ENCODE results near the gene RIMBP3C.
"Not testable (repeated sequence)": the region's sequence is repeated elsewhere in the genome, so short reads cannot be mapped to it uniquely, and the experiment has no call there.

RIMBP3C gene

DNA sequence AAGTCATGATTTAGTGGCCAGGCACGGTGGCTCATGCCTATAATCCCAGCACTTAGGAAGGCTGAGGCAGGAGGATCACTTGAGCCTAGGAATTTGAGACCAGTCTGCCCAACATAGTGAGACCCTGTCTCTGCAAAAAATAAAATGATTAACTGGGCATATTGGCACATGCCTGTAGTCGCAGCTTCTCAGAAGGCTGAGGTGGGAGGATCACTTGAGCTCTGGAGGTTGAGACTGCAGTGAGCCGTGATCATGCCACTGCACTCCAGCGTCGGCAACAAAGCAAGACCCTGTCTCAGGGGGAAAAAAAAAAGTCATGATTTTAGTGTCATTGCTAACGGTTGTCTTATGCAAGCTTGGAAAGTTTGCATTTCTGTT, 28.2 kb upstream of the RIMBP3C start:
- TF ChIP-seq, protein P1, sequence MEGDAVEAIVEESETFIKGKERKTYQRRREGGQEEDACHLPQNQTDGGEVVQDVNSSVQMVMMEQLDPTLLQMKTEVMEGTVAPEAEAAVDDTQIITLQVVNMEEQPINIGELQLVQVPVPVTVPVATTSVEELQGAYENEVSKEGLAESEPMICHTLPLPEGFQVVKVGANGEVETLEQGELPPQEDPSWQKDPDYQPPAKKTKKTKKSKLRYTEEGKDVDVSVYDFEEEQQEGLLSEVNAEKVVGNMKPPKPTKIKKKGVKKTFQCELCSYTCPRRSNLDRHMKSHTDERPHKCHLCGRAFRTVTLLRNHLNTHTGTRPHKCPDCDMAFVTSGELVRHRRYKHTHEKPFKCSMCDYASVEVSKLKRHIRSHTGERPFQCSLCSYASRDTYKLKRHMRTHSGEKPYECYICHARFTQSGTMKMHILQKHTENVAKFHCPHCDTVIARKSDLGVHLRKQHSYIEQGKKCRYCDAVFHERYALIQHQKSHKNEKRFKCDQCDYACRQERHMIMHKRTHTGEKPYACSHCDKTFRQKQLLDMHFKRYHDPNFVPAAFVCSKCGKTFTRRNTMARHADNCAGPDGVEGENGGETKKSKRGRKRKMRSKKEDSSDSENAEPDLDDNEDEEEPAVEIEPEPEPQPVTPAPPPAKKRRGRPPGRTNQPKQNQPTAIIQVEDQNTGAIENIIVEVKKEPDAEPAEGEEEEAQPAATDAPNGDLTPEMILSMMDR (IDR thresholded peaks at IDR 0.05; ENCODE audit: insufficient read depth, missing control alignments) = no peak
- no peak for DNase-seq (ENCODE audit: insufficient read length, low spot score)
- FAIRE-seq = no peak

- FAIRE-seq = no peak
- TF ChIP-seq, protein P1 (IDR thresholded peaks at IDR 0.05; ENCODE audit: insufficient read depth, missing control alignments) = no peak
Measured at GRCh38 chr22:21573750-21574494, 22.7 kb upstream of the RIMBP3C start.

DNA sequence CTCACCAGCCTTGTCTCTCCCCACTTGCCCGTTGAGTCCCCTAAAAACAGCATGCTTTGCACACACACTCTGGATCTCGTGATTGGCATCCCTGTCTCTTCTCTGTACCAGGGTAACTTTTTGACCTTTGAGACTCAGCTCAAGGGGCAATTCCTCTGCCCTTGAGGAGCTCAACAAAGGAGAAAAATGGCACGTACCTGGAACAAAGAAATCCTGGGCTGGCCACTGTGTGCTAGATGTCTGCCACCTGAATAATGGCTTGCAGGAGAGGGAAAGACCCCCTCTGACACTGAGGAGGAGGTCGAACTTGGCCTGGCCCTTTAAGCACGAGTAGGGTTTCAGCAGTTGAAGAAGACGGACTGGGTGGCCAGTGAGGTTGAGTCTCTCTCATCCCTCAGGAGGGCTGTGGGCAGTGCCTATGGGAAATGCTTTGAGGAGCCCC, 22.1 kb upstream of the RIMBP3C start:
- no peak for FAIRE-seq
- DNase-seq (ENCODE audit: insufficient read length, low spot score) = no peak

More at GRCh38 chr22:21573750-21574494, 22.7 kb upstream of the RIMBP3C start:
- no peak for DNase-seq (ENCODE audit: insufficient read length, low spot score)

DNA sequence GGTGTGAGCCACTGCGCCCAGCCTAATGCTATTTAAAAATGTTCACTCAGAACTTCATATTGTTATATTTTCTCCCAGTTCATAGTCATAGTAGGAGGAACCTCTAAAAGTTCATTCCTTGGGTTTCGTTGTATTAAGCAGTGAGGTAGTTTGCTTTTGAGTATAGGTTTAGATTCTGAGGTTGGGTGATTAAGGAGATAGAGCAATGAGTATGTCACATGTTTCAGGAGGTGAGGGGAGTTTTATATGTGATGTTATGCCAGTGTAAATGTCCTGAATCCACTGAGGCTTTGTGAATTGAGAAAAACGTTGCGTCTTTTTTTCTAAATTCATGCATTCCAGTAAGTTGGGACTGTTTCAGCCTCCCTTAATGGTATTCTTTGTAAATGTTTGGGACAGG, 20.4 kb upstream of the RIMBP3C start:
- TF ChIP-seq, protein P1 (IDR thresholded peaks at IDR 0.05; ENCODE audit: insufficient read depth, missing control alignments) = no peak
- no peak for DNase-seq (ENCODE audit: insufficient read length, low spot score)
- no peak for FAIRE-seq

More for the DNA sequence above, 22.1 kb upstream of the RIMBP3C start:
- TF ChIP-seq, protein P1 (IDR thresholded peaks at IDR 0.05; ENCODE audit: insufficient read depth, missing control alignments) = no peak

- no peak for FAIRE-seq
- TF ChIP-seq, protein P1 (IDR thresholded peaks at IDR 0.05; ENCODE audit: insufficient read depth, missing control alignments) = no peak
- no peak for DNase-seq (ENCODE audit: insufficient read length, low spot score)
Measured at GRCh38 chr22:21570398-21570797, 19.1 kb upstream of the RIMBP3C start.

DNA sequence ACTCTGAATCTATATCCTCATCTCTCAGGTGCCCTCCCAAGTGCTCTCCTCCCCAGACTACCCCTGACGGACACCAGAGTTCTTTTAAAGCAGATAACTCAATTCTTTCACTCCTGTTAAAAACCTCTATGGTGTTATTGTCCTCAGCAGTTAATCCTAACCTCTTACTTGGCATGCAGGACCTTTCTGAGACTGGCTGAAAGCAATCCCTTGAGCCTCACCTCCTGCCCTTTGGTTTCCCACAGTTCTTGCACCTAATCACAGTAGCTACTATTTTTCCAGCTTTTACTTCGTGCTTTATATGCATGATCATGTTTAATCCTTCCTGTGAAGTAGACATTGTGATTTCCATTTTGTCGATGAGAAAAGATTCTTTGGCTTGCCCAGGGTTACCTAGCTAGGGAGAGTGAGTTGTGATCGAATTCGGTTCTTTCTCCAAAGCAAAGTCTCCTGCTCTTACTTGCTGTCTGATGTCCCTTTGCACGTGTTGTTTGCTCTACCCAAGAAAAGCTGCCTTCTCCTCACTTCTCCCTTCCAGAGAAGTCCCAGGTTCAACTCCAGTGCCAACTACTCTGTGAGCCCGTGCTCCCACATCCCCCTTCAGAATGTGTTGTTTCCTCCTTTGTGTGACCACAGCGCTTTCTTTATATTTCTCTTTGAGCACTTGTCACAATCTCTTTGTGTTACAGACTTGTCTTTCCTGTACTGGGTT, 18.4 kb upstream of the RIMBP3C start:
- DNase-seq (ENCODE audit: insufficient read length, low spot score) = no peak
- FAIRE-seq = no peak

DNA sequence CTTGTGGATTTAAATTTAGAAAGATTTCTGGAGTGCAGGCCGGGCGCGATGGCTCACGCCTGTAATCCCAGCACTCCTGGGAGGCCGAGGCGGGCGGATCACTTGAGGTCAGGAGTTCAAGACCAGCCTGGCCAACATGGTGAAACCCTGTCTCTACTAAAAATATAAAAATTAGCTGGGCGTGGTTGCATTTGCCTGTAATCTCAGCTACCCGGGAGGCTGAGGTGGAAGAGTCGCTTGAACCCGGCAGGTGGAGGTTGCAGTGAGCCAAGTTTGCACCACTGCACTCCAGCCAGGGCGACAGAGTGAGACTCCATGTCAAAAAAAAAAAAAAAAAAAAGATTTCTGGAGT, 17.8 kb upstream of the RIMBP3C start:
- FAIRE-seq = not testable (repeated sequence)

More for the DNA sequence above, 18.4 kb upstream of the RIMBP3C start:
- TF ChIP-seq, protein P1 (IDR thresholded peaks at IDR 0.05; ENCODE audit: insufficient read depth, missing control alignments) = no peak

More for the DNA sequence above, 17.8 kb upstream of the RIMBP3C start:
- DNase-seq (ENCODE audit: insufficient read length, low spot score) = not testable (repeated sequence)

Data from D721Med (cell line).